Transverse colon (tissue), 4 donors: ENCODE data around the gene KCNT1. TPM values are rescaled to one million over a fixed set of nuclear protein-coding genes. Genes with fewer than 3 reads are reported as not detected.

ENCODE experiments used
- DNase-seq: peaks from one replicate; pipeline ENCODE4 v3.0.0-alpha.2; 2019
- H3K27ac ChIP-seq, 4 donors: fragments of 200-600 bp; sonication (generic); 2 replicates each; pipeline ENCODE4 v1.5.1; 2016 to 2018; ENCODE audit warnings: inconsistent platforms in 4 of 4
- H3K27me3 ChIP-seq: fragments of 200-600 bp; sonication (generic); 2 replicates; pipeline ENCODE4 v1.5.1; 2017; ENCODE audit warnings: inconsistent platforms
- H3K36me3 ChIP-seq, 4 donors: fragments of 200-600 bp; sonication (generic); 2 replicates each; pipeline ENCODE4 v1.5.1; 2017 to 2019; ENCODE audit warnings: inconsistent platforms in 4 of 4
- H3K4me1 ChIP-seq, 4 donors: fragments of 200-600 bp; sonication (generic); 2 replicates each; pipeline ENCODE4 v1.5.1; 2017 to 2020; ENCODE audit warnings: inconsistent platforms in 4 of 4
- H3K4me3 ChIP-seq, 4 donors: fragments of 200-600 bp; sonication (generic); 1 replicate in 1 of 4; 2 replicates in 3 of 4; pipeline versions ENCODE4 v1.5.1 to v1.6.1; 2017 to 2019; ENCODE audit warnings: inconsistent platforms in 4 of 4
- H3K9me3 ChIP-seq, 2 donors: fragments of 200-600 bp; sonication (generic); 2 replicates each; pipeline ENCODE4 v1.5.1; 2017 to 2019; ENCODE audit warnings: inconsistent platforms in 2 of 2
- CTCF ChIP-seq, 5 experiments: fragments of 200-600 bp in 3 of 5; fragments of 450-650 bp in 2 of 5; sonication (generic) in 3 of 5; IDR thresholded peaks; 1 replicate in 2 of 5; 2 replicates in 3 of 5; pipeline ENCODE4 v1.5.1; 2016 to 2017; ENCODE audit warnings: antibody characterized with exemption in 5 of 5, inconsistent platforms in 3 of 5, mild to moderate bottlenecking in 2 of 5, moderate library complexity in 1 of 5
- EP300 ChIP-seq: sonication (generic); formaldehyde crosslinking; IDR thresholded peaks from one replicate; pipeline ENCODE4 v1.6.1; 2017; ENCODE audit warnings: antibody characterized with exemption, low read depth
- POLR2A ChIP-seq: fragments of 450-650 bp; IDR thresholded peaks from one replicate; pipeline ENCODE4 v1.6.1; 2016; ENCODE audit warnings: antibody characterized with exemption, mild to moderate bottlenecking, moderate library complexity
- POLR2AphosphoS5 ChIP-seq, 3 donors: sonication (generic); formaldehyde crosslinking; IDR thresholded peaks; one replicate each; pipeline ENCODE4 v1.6.1; 2016; ENCODE audit warnings: antibody characterized with exemption in 3 of 3
- WGBS, 2 donors: methylation state at CpG; one replicate each; pipeline ENCODE4 v1.1.5; 2018; ENCODE audit warnings: low coverage in 1 of 2; 5-methylcytosine and 5-hydroxymethylcytosine counted together
- in situ Hi-C, 4 donors: fragments of 200-750 bp; cut with MboI; loops; one replicate each; pipeline versions ENCODE4 v1.15.0 to v1.15.1; 2017; ENCODE audit warnings: low sequenced_read_pairs in 3 of 4, low pct_ligation_motif_present in 1 of 4, low pct_unique_long_range_greater_than_20kb in 1 of 4
- intact Hi-C: fragments of 100-400 bp; cut with DNase I; formaldehyde crosslinking; loops from one replicate; pipeline ENCODE4 v1.15.1; 2023; ENCODE audit warnings: low total_unique reads
- total RNA-seq, 4 donors: library from RNA; depleted of rRNA; stranded (reverse); fragments of >200 nt; gene quantifications; one replicate each; pipeline ENCODE4 v1.1.0, GENCODE V29; 2016

KCNT1 gene
- total RNA-seq, 4 donors from 2014 or later: 0.14 TPM; not detected in 3

- Histone ChIP-seq H3K27ac (no peak overlapping the region), H3K9me3 (no peaks in the 10 kb centered on the region), H3K27me3 (no peaks in the 10 kb centered on the region), H3K36me3 (peaks cover 0 to 21% (median 8%) of the 10 kb centered on the region in 4 donors), H3K4me1 (no peaks in the 10 kb centered on the region), H3K4me3 (no peak overlapping the region)
- in situ Hi-C loops (no loop called here), intact Hi-C loops (no loop called here)
- 94 to 100% methylated on average over 3 to 10 of the region's 10 CpGs for WGBS, 2 donors
- DNase-seq: no peak
- TF ChIP-seq CTCF (IDR thresholded peaks at IDR 0.05) (no peak), EP300 (no peak), POLR2A (no peak), POLR2AphosphoS5 (IDR thresholded peaks at IDR 0.05) (no peak)
Observed at GRCh38 chr9:135809166-135809565, 107.2 kb downstream of the KCNT1 start.

GRCh38 chr9:135810806-135811575 lies 109.0 kb downstream of the KCNT1 start:
- Histone ChIP-seq H3K9me3 (no peaks in the 10 kb centered on the region), H3K4me1 (no peaks in the 10 kb centered on the region), H3K4me3 (no peak overlapping the region), H3K36me3 (peaks cover 0 to 32% (median 14%) of the 10 kb centered on the region in 4 donors), H3K27ac (no peak overlapping the region), H3K27me3 (no peaks in the 10 kb centered on the region)
- DNase-seq: no peak
- intact Hi-C loops (no loop called here), in situ Hi-C loops (no loop called here)
- WGBS, 2 donors: 92 to 100% methylated on average over 7 to 23 of the region's 23 CpGs
- TF ChIP-seq EP300 (no peak), CTCF (IDR thresholded peaks at IDR 0.05) (no peak), POLR2AphosphoS5 (IDR thresholded peaks at IDR 0.05) (no peak)

GRCh38 chr9:135811801-135812200 lies 109.8 kb downstream of the KCNT1 start:
- Histone ChIP-seq H3K4me1 (no peaks in the 10 kb centered on the region), H3K27me3 (no peaks in the 10 kb centered on the region), H3K4me3 (no peak overlapping the region), H3K27ac (no peak overlapping the region), H3K36me3 (peaks cover 0 to 40% (median 18%) of the 10 kb centered on the region in 4 donors), H3K9me3 (no peaks in the 10 kb centered on the region)
- intact Hi-C loops (no loop called here), in situ Hi-C loops (no loop called here)
- WGBS, 2 donors: 80 to 84% methylated on average over 9 to 11 of the region's 11 CpGs
- TF ChIP-seq POLR2AphosphoS5 (IDR thresholded peaks at IDR 0.05): no peak
- no peak for TF ChIP-seq CTCF (IDR thresholded peaks at IDR 0.05)
- TF ChIP-seq EP300: no peak
- no peak for TF ChIP-seq POLR2A
- DNase-seq: no peak

- intact Hi-C loops (no loop called here), in situ Hi-C loops (no loop called here)
- Histone ChIP-seq H3K4me1 (no peaks in the 10 kb centered on the region), H3K27ac (no peak overlapping the region), H3K27me3 (no peaks in the 10 kb centered on the region), H3K4me3 (no peak overlapping the region), H3K9me3 (no peaks in the 10 kb centered on the region), H3K36me3 (peaks cover 0 to 50% (median 18%) of the 10 kb centered on the region in 4 donors)
- DNase-seq: no peak
- 89 to 93% methylated on average over 5 to 13 of the region's 13 CpGs for WGBS, 2 donors
- TF ChIP-seq POLR2A: no peak
- no peak for TF ChIP-seq EP300
- TF ChIP-seq CTCF (IDR thresholded peaks at IDR 0.05): no peak
- no peak for TF ChIP-seq POLR2AphosphoS5 (IDR thresholded peaks at IDR 0.05)
Observed at GRCh38 chr9:135812961-135813360, 111.0 kb downstream of the KCNT1 start.
